DMS153 treated with DMSO at 0.1 percent for 48 hours (cell line): ENCODE data around the gene OTOA.
"Not testable (repeated sequence)": the region's sequence is repeated elsewhere in the genome, so short reads cannot be mapped to it uniquely, and the experiment has no call there.

Experiments
- DNase-seq: peaks from one replicate; lab custom pipeline; 2025; ENCODE audit not compliant: unreplicated experiment; lab: John Stamatoyannopoulos, UW

Gene OTOA

DNA sequence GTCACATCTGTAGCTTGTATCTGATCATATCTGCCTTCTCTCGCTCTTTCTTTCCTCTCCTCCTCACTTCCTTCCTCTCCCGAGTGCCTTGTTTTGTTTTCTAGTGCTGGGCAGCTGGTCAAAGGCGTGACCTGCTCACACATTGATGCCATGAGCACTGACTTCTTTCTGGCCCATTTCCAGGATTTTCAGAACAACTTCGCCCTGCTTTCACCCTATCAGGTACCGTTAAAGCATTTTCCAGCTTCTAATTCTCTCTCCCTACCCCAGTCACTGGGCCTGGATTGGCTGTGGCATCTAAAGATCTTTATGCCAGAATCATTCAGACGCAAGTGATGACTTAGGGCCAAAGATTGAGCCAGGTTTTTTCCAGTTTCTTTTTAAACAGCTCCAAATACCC lies 55.5 kb downstream of the OTOA start:
- DNase-seq, result no peak

DNA sequence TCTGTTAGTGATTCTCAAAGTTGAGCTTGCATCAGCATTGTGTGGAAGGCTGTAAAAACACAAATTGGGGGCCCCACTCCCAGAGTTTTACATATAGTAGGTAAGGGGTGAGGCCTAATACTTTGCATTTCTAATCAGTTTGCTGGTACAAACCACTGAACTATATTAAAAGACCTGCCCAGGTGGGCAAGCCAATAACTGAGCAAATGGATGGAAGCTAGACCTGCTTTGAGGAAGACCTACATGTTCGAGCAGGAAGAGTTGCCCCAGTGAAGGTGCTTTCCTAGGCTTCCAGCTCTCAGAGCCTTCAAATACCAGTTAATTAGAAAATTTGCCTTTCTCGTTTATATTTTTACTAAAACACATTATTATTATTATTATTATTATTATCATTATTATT lies 56.8 kb downstream of the OTOA start:
- no peak for DNase-seq

GRCh38 chr16:21722771-21723455 lies 59.1 kb downstream of the OTOA start:
- DNase-seq, result no peak

DNA sequence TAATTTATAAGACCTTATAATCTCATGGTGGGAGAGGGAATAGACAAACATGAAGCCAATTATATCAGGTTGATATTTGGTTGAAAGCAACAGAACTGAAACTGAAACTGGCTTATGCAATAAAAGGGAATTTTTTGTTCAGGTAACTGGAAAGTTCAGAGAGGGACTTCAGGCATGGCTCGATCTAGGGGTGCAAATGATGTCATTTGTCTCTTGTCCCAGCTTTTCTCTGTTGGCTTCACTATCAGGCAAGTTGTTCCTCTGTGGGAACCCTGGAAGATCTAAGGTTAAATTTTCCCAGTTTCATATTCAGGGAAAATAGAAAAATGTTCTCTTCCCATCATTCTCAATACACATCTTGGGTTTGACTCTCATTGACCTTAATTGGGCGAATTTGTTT lies 59.8 kb downstream of the OTOA start:
- no peak for DNase-seq

DNA sequence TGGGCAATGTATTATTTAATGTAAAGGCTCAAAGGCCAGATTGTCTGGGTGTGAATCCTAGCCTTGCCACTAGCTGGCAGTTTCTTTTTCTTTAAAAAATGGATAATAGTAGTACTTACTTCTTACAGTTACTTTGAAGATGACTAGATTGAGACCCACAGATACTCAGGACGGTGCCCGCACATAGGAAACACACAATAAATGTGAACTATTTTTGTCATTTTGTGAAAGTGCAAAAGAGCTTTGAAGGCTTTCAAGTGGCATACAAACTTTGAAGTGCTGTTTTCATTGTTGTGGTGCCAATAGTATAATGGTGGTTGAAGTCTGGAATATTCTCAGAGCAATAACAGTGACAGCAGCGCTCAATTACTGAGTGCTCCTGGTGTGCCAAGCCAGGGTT lies 63.6 kb downstream of the OTOA start:
- DNase-seq, result no peak

DNA sequence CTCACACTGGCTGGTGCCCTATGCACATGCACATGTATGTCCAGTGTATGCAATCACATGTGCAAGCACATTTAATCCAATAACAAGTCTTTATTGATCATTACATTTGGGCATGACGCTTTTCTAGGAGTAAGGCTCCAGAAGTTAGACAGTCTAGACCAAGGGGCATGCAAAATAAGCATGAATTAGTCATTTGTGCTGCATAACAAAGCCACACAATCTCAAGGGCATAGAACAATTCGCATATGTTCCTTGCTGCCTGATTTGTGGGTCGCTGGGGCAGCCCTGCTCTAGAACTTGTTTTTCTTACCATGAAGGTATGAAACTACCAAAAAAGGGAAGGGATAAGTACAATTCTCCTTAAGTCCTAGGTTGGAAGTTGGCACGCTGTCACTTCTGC lies 67.5 kb downstream of the OTOA start:
- DNase-seq, result not testable (repeated sequence)

DNA sequence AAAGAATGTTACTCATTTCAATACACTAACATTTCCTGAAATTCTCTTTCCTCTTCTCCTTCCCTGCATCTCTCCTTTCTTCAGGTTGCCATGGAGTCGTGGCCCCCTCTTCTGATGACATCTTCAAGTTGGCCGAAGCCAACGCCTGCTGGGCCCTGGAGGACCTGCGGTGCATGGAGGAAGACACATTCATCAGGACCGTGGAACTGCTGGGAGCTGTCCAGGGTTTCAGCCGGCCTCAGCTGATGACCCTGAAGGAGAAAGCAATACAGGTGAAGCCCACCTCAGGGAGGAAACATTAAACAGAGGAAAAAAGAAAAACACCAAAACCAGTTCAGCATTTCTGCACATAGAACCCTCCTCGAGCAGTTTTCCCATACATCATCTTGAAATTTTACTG lies 76.9 kb downstream of the OTOA start:
- not testable (repeated sequence) for DNase-seq

DNA sequence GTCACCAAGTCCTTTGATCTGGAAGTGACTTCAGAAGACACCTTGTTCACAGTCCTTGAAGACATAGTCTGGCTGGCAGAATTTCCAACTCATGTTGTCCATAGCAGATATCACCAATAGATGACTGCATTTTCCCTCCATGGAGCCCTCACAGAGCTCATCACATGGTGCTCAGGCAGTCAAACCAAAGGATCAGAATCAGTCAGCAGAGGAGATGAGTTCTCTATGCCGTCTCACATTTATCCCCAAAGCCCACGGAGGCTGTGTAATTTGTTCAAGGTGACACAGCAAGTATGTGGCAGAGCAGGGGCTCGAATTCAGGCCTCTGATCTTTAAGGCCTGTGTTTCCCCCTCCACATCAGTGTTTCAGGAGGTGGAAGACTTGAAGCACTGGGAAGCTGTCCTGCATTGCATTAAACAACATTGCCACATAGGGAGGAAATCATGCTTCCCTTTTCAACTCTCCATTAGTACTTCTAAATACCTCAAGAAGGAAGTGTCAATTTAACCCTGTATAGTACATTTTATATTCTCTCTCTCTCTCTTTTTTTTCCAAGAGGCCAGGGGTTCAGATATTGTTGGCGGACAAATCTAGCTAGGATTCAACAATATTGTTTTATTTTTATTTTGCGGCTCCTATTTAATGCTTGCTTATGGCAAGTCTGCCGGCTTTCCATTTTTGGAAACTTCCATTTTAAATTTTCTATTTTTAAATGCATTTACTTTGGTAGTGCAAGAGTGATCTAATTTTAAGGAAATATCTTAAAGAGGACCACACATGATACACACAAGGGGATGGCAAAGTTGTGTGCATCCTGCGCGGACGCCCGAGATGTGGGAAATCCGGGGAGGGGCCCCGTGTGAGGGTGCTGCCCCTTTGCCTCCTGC lies 92.7 kb downstream of the OTOA start:
- DNase-seq, result not testable (repeated sequence)

GRCh38 chr16:21757080-21757671 lies 93.4 kb downstream of the OTOA start:
- not testable (repeated sequence) for DNase-seq

GRCh38 chr16:21768280-21768679 lies 104.5 kb downstream of the OTOA start:
- DNase-seq, result not testable (repeated sequence)

- not testable (repeated sequence) for DNase-seq
Observed at GRCh38 chr16:21768810-21769209, 105.0 kb downstream of the OTOA start.

DNA sequence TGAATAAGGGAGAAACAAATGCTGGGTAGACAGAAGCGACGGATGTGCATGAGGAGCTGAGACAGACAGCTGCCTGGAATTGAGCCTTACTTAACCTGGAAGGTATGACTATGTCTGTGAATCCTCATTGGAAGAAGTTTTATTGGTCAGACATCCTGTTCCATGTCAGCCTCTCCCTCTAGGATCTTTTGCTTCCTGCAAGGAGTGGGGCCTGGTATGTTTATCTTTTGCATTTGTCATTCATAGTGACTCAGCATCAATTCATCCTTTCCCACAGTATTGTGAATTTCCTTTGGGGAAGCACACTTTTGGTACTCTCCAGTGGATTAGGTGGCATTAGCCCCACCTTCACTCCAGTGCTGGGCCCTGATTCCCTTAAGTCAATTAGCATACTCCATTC lies 105.5 kb downstream of the OTOA start:
- not testable (repeated sequence) for DNase-seq

DNA sequence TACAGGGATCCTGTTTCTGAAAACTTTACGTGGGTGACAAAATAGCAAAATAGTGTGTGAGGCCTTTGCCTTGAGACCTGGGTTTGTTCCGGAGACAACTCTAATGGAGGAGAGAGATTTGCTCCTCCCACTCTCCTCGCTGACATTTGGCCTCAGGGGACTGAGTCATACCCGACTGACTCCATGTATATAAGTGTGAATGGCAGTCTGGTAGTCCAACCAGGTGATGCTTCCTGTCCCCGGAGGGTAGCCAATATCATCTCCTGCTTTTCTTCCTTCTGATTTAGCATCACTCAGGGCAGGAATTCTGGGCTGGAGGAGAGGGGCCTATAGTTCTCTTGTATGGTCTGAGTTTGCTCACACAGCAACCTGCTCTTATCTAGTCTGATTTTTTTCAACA lies 106.8 kb downstream of the OTOA start:
- DNase-seq, result not testable (repeated sequence)

GRCh38 chr16:21772547-21773206 lies 108.9 kb downstream of the OTOA start:
- not testable (repeated sequence) for DNase-seq

- not testable (repeated sequence) for DNase-seq
Observed at GRCh38 chr16:21773207-21773553, 109.4 kb downstream of the OTOA start.

- not testable (repeated sequence) for DNase-seq
Observed at GRCh38 chr16:21780525-21780924, 116.8 kb downstream of the OTOA start.

DNA sequence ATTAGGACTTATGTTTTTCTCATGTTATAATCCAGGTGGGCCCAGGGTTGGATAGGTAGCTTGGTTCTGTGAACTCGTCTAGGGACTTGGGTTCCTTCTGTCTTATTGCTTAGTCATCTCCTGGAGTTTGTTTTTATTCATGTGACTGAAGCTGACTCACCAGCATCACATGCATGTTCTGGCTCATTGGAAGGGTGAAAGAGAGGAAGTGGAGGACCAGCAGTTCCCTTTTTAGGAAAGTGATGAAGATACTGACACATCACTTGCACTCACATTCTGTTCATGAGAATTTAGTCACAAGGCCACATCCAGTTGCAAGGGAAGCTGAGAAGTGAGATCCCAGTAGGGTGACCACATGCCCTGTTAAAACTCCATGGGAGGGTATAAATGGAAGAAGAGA lies 126.7 kb downstream of the OTOA start:
- DNase-seq, result not testable (repeated sequence)

GRCh38 chr16:21793310-21793709 lies 129.5 kb downstream of the OTOA start:
- DNase-seq, result not testable (repeated sequence)

GRCh38 chr16:21798601-21799000 lies 134.8 kb downstream of the OTOA start:
- not testable (repeated sequence) for DNase-seq

GRCh38 chr16:21801538-21802374 lies 138.0 kb downstream of the OTOA start:
- DNase-seq, result peak; percentile 2

GRCh38 chr16:21802375-21802663 lies 138.6 kb downstream of the OTOA start:
- not testable (repeated sequence) for DNase-seq
